ENCODE data around the gene ARHGAP22. TPM values are rescaled to one million over a fixed set of nuclear protein-coding genes. Genes with fewer than 3 reads are reported as not detected.
A peak's percentile ranks its signal among the peaks of the same experiment; 100 is the strongest.

The ARHGAP22 gene
- total RNA-seq, 4 donors from 2014 or later: 0.59 to 2.1 (median 1.2) TPM

DNA sequence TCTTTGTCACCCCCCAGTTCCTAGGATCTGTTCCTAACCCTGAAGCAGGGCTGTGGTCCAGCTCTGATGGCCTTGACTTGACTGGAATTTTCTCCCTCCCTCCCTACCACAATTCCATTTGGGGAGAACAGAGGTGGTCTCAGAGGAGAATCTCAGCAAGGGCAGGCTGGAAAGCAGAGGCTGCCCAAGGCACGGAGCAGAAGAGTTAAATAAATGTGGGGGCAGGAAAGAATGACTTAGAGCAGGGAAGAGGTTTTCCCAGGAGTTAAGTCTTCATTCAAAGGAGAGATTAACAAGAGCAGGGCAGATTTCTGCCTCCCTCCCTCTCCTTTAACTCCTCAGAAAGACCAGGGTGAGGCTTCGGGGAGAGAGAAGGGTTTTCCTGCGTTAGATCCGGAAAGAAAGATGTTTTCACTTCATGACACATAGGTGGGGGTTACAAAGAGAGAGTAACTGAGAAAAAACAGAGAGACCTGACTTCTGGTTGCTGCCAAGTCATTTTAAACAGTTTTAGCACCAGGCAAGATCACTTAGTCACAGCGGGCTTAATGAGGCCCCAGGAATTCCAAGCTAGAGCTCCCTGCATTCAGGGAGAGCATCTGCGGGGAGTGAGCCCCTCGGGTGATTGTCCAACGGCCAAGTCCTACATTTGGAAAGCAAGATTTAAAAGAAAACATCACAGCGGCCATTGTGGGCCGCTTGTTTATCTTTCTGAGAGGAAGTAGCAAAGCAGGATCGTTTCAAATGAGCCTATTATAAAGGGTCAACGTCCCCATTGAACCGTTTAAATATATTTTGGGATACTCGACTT lies 78.7 kb downstream of the ARHGAP22 start:
- Histone ChIP-seq H3K4me1 (peaks cover 10 to 27% (median 13%) of the 10 kb centered on the region in 3 donors), H3K27ac (no peak overlapping the region), H3K36me3 (no peaks in the 10 kb centered on the region), H3K9me3 (no peaks in the 10 kb centered on the region), H3K4me3 (no peak overlapping the region), H3K27me3 (peaks cover 0 to 42% (median 0%) of the 10 kb centered on the region in 4 donors)
- TF ChIP-seq POLR2A (IDR thresholded peaks at IDR 0.05): no peak
- TF ChIP-seq, protein P1, sequence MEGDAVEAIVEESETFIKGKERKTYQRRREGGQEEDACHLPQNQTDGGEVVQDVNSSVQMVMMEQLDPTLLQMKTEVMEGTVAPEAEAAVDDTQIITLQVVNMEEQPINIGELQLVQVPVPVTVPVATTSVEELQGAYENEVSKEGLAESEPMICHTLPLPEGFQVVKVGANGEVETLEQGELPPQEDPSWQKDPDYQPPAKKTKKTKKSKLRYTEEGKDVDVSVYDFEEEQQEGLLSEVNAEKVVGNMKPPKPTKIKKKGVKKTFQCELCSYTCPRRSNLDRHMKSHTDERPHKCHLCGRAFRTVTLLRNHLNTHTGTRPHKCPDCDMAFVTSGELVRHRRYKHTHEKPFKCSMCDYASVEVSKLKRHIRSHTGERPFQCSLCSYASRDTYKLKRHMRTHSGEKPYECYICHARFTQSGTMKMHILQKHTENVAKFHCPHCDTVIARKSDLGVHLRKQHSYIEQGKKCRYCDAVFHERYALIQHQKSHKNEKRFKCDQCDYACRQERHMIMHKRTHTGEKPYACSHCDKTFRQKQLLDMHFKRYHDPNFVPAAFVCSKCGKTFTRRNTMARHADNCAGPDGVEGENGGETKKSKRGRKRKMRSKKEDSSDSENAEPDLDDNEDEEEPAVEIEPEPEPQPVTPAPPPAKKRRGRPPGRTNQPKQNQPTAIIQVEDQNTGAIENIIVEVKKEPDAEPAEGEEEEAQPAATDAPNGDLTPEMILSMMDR (IDR thresholded peaks at IDR 0.05): no peak
- DNase-seq: no peak
- intact Hi-C loops (cut with DNase I): no loop called here
- WGBS, 2 donors: 23 to 26% methylated on average over 14 of the region's 14 CpGs

DNA sequence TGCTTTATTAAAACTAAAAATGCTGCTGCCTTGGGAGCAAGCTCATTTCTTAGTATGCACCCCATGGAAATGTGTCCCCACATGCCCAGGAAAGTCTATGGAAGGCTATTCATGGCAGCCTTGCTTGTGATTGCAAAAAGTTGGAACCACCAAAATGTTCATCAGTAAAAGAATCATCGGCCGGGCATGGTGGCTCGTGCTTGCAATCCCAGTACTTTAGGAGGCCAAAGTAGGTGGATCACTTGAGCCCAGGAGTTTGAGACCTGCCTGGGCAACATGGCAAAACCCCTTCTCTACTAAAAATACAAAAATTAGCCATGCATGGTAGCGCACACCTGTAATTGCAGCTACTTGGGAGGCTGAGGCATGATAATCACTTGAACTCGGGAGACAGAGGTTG lies 79.8 kb downstream of the ARHGAP22 start:
- no peak overlapping the region for H3K27ac ChIP-seq
- DNase-seq: no peak
- H3K4me3 ChIP-seq: no peak overlapping the region
- no peaks in the 10 kb centered on the region for H3K9me3 ChIP-seq
- peaks cover 10 to 27% (median 13%) of the 10 kb centered on the region in 3 donors for H3K4me1 ChIP-seq
- H3K27me3 ChIP-seq: peaks cover 0 to 49% (median 0%) of the 10 kb centered on the region in 4 donors
- WGBS, 2 donors: 91 to 93% methylated on average over 3 to 5 of the region's 5 CpGs
- intact Hi-C loops (cut with DNase I): no loop called here
- TF ChIP-seq, protein P1 (IDR thresholded peaks at IDR 0.05): no peak
- TF ChIP-seq POLR2A (IDR thresholded peaks at IDR 0.05): no peak
- H3K36me3 ChIP-seq: no peaks in the 10 kb centered on the region

DNA sequence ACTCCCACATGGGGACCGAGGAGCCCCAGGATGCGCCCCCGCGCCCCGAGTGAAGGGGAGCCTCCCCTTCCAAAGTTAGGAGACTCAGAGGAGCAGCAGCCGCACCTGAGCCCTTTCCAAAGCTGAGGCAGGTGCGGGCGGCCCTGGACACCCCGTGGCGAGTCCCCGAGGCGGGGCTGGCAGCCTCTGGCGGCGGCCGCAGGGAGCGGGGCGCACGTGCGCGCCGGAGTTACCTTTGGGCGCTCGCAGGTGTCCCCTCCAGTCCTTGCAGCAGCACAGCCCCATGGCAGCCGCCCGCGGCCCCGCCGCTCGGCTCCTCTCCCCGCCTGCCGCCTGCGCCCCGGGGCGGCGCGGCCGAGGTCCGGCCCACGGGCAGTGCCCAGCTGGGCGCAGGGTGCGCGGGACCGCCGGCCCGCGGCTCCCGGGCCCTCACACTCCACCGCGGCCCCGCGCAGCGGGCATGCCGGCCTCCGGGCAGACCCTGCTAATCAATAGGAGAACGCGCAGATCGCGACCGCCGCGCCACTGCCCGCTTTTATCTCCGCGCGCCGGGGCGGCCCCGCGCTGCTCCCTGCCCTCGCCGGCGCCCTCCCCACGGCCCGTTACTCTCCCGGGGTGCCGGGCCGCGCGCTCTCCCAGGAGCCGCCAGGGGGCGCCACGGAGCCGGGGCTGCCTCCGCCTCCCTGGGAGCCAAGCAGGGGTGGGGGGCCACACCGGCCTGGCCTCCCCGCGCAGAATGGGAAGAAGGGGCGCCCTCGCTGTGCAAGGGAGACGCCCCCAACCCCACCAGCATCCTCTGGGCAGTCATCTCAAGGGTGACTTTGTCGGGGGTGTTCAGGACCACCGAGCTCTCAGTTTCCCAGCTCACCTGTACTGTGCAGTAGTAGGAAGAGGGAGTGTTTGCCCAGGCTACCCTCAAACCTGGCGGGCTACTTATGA lies 80.8 kb downstream of the ARHGAP22 start:
- DNase-seq: no peak

DNA sequence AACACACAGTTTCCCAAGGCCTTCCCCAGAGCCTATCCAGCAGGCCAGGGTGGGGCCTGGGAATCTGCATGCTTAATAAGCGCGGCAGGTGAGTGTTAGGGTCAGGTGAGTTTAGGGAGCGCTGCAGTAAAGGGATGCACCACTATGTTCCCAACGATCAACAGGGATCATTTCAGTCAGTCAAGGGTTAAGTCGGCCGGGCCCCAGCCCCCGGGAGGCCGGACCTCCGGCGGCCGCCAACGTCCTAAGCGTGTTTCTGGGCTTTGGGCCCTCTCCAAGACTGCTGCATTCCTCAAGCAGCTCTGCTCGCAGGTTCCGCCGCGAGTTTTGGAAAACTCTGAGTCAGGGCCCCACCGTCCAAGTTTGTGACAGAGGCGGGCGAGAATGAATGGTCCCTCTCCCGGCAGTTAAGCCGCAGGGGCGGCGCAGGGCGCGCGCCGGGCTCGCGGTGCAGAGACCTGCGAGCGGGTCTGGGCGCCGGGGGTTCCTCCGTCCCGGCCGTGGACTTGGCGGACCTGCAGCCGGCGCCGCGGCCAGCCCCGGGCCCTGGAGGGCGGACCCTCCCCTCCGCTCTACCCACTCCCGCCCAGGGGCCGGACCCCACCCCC lies 81.6 kb downstream of the ARHGAP22 start:
- peaks cover 0 to 49% (median 0%) of the 10 kb centered on the region in 4 donors for H3K27me3 ChIP-seq
- TF ChIP-seq POLR2A (IDR thresholded peaks at IDR 0.05): no peak
- TF ChIP-seq, protein P1 (IDR thresholded peaks at IDR 0.05): no peak

More for the DNA sequence above, 80.8 kb downstream of the ARHGAP22 start:
- H3K27ac ChIP-seq: no peak overlapping the region
- no peaks in the 10 kb centered on the region for H3K9me3 ChIP-seq
- H3K4me1 ChIP-seq: peaks cover 10 to 27% (median 13%) of the 10 kb centered on the region in 3 donors
- H3K27me3 ChIP-seq: peaks cover 0 to 49% (median 0%) of the 10 kb centered on the region in 4 donors
- intact Hi-C loops (cut with DNase I): no loop called here
- no peak for TF ChIP-seq POLR2A (IDR thresholded peaks at IDR 0.05)
- TF ChIP-seq, protein P1 (IDR thresholded peaks at IDR 0.05): peak in 4 of 6 experiments; percentile 9 to 36 (median 24)
- no peaks in the 10 kb centered on the region for H3K36me3 ChIP-seq
- 100% methylated on average over 3 of the region's 93 CpGs; no CpG with 5 or more reads in 1 of the 2 donors for WGBS, 2 donors
- H3K4me3 ChIP-seq: peak overlapping the region; percentile 27 to 67 (median 41)

More for the DNA sequence above, 81.6 kb downstream of the ARHGAP22 start:
- H3K9me3 ChIP-seq: no peaks in the 10 kb centered on the region
- H3K4me3 ChIP-seq: peak overlapping the region; percentile 27 to 67 (median 41)
- 0 to 11% methylated on average over 1 to 7 of the region's 47 CpGs for WGBS, 2 donors
- intact Hi-C loops (cut with DNase I): no loop called here
- H3K27ac ChIP-seq: no peak overlapping the region
- H3K4me1 ChIP-seq: peaks cover 10 to 27% (median 13%) of the 10 kb centered on the region in 3 donors
- H3K36me3 ChIP-seq: no peaks in the 10 kb centered on the region
- no peak for DNase-seq
